GM23338 (cell line): Measurements from ENCODE around the gene IFNE. TPM values are rescaled to one million over a fixed set of nuclear protein-coding genes. Genes with fewer than 3 reads are reported as not detected.

ENCODE experiments used
- ATAC-seq: fragments of 200-7000 bp; cut with Tn5 transposase; 3 replicates; pipeline ENCODE4 v1.9.1; 2020
- DNase-seq: peaks from one replicate; pipeline ENCODE4 v3.0.0-alpha.2; 2015; ENCODE audit warnings: low spot score
- H2AFZ ChIP-seq: fragments of 200-600 bp; sonication (generic); 2 replicates; pipeline ENCODE4 v1.8.0; 2016; ENCODE audit warnings: antibody characterized with exemption, mild to moderate bottlenecking, moderate library complexity
- H3F3A ChIP-seq: fragments of 200-600 bp; sonication (generic); replicated peaks from 2 replicates; pipeline ENCODE4 v1.8.0; 2017; ENCODE audit warnings: antibody characterized with exemption, mixed run types, low read depth
- H3K27ac ChIP-seq: fragments of 200-600 bp; sonication (generic); 2 replicates; pipeline ENCODE4 v1.6.1; 2016; ENCODE audit warnings: low read depth
- H3K27me3 ChIP-seq: fragments of 200-600 bp; sonication (generic); 2 replicates; pipeline ENCODE4 v1.8.0; 2016; ENCODE audit warnings: mild to moderate bottlenecking, mixed run types, moderate library complexity; ENCODE audit not compliant: insufficient read depth
- H3K36me3 ChIP-seq: fragments of 200-600 bp; sonication (generic); 2 replicates; pipeline ENCODE4 v1.8.0; 2016; ENCODE audit warnings: mild to moderate bottlenecking; ENCODE audit not compliant: insufficient read depth
- H3K4me1 ChIP-seq: fragments of 200-600 bp; sonication (generic); 2 replicates; pipeline ENCODE4 v1.8.0; 2016; ENCODE audit warnings: mild to moderate bottlenecking, moderate library complexity; ENCODE audit not compliant: insufficient read depth
- H3K4me2 ChIP-seq: fragments of 200-600 bp; sonication (generic); 2 replicates; pipeline ENCODE4 v1.7.1; 2017; ENCODE audit warnings: mixed run types
- H3K4me3 ChIP-seq: fragments of 200-600 bp; sonication (generic); 2 replicates; pipeline ENCODE4 v1.6.1; 2016; ENCODE audit warnings: mixed run types
- H3K79me2 ChIP-seq: fragments of 200-600 bp; sonication (generic); replicated peaks from 2 replicates; pipeline ENCODE4 v1.8.0; 2017; ENCODE audit warnings: mild to moderate bottlenecking; ENCODE audit not compliant: insufficient read depth
- H3K9me2 ChIP-seq: fragments of 200-600 bp; sonication (generic); 2 replicates; pipeline ENCODE4 v1.8.0; 2017; ENCODE audit not compliant: insufficient read depth
- H4K20me1 ChIP-seq: fragments of 200-600 bp; sonication (generic); replicated peaks from 2 replicates; pipeline ENCODE4 v1.8.0; 2017; ENCODE audit warnings: mild to moderate bottlenecking; ENCODE audit not compliant: insufficient read depth
- H3K27ac Mint-ChIP-seq: 2 replicates; pipeline ENCODE4 v1.8.0; 2020; ENCODE audit warnings: inconsistent platforms, mild to moderate bottlenecking, moderate library complexity, mixed read lengths
- H3K27me3 Mint-ChIP-seq: 3 replicates; pipeline ENCODE4 v1.8.0; 2022; ENCODE audit warnings: low read depth, mild to moderate bottlenecking, moderate library complexity, mixed read lengths, inconsistent platforms; ENCODE audit not compliant: insufficient read depth, poor library complexity
- H3K36me3 Mint-ChIP-seq: 3 replicates; pipeline ENCODE4 v1.8.0; 2021; ENCODE audit warnings: low read depth, mild to moderate bottlenecking, inconsistent platforms, moderate library complexity, mixed read lengths
- H3K4me1 Mint-ChIP-seq: 3 replicates; pipeline ENCODE4 v1.8.0; 2020; ENCODE audit warnings: mild to moderate bottlenecking, inconsistent platforms, mixed read lengths
- H3K4me3 Mint-ChIP-seq: 3 replicates; pipeline ENCODE4 v1.8.0; 2021; ENCODE audit warnings: moderate library complexity, mild to moderate bottlenecking, inconsistent platforms, mixed read lengths
- H3K9me3 Mint-ChIP-seq: 3 replicates; pipeline ENCODE4 v1.8.0; 2020; ENCODE audit warnings: moderate library complexity, mild to moderate bottlenecking, inconsistent platforms, mixed read lengths
- CREB1 ChIP-seq: fragments of 250-450 bp; sonication (Bioruptor Pico); IDR thresholded peaks from 2 replicates; pipeline ENCODE4 v1.5.0; 2020; ENCODE audit warnings: low read depth, mild to moderate bottlenecking, moderate library complexity
- CTCF ChIP-seq, 2 experiments: fragments of 200-600 bp in 1 of 2; sonication (generic) in 1 of 2; conservative IDR thresholded peaks; 2 replicates each; pipeline versions ENCODE4 v1.5.1 to v1.6.1; 2016 to 2017; ENCODE audit warnings: antibody characterized with exemption in 2 of 2, low read depth in 2 of 2, mild to moderate bottlenecking in 2 of 2, moderate library complexity in 1 of 2
- EZH2 ChIP-seq: fragments of 200-600 bp; sonication (generic); IDR thresholded peaks from one replicate; pipeline ENCODE4 v1.8.0; 2017; ENCODE audit warnings: antibody characterized with exemption, mild to moderate bottlenecking, low read depth; ENCODE audit not compliant: unreplicated experiment
- EZH2phosphoT487 ChIP-seq: fragments of 200-600 bp; sonication (generic); IDR thresholded peaks from one replicate; pipeline ENCODE4 v1.8.1; 2018; ENCODE audit warnings: antibody characterized with exemption; ENCODE audit not compliant: unreplicated experiment
- NANOG ChIP-seq: IDR thresholded peaks from 2 replicates; pipeline ENCODE4 v1.6.1; 2016; ENCODE audit warnings: antibody characterized with exemption, borderline replicate concordance
- POLR2AphosphoS5 ChIP-seq: IDR thresholded peaks from 2 replicates; pipeline ENCODE4 v1.6.1; 2016; ENCODE audit warnings: antibody characterized with exemption, low read depth
- STAT1 ChIP-seq: IDR thresholded peaks from one replicate; pipeline ENCODE4 v1.6.1; 2016; ENCODE audit warnings: antibody characterized with exemption; ENCODE audit not compliant: unreplicated experiment
- ZNF331 ChIP-seq: fragments of 250-450 bp; sonication (Bioruptor Pico); IDR thresholded peaks from 2 replicates; pipeline ENCODE4 v1.5.0; 2020; ENCODE audit warnings: low read depth, mild to moderate bottlenecking, moderate library complexity
- polyA plus RNA-seq: library from polyadenylated mRNA; unstranded; fragments of >200 nt; fragmentation: Nextera tagmentation; extraction: Ambion mirVana; gene quantifications from 2 replicates; pipeline ENCODE4 v1.2.1, GENCODE V29; 2016
- total RNA-seq: library from RNA; depleted of rRNA; stranded (reverse); fragments of >200 nt; shearing (Covaris generic); gene quantifications from 2 replicates; pipeline ENCODE4 v1.2.3, GENCODE V29; 2014

The IFNE gene
- total and polyA plus RNA-seq, 2 experiments from 2014 or later, result 0.21 TPM; not detected in 1

- no peaks in the 10 kb centered on the region for H3K27me3 Mint-ChIP-seq
Measured at GRCh38 chr9:21434202-21435014, 47.7 kb downstream of the IFNE start.

GRCh38 chr9:21432672-21433425 lies 49.3 kb downstream of the IFNE start:
- Mint-ChIP-seq H3K36me3 (no peaks in the 10 kb centered on the region), H3K27me3 (peaks cover 2% of the 10 kb centered on the region), H3K27ac (no peak overlapping the region), H3K9me3 (no peaks in the 10 kb centered on the region), H3K4me1 (peaks cover 28% of the 10 kb centered on the region), H3K4me3 (no peak overlapping the region)
- Histone ChIP-seq H3K4me1 (peaks cover 20% of the 10 kb centered on the region), H3K27ac (no peak overlapping the region), H3K4me2 (no peak overlapping the region), H3F3A (no peaks in the 10 kb centered on the region), H2AFZ (no peak overlapping the region), H4K20me1 (no peaks in the 10 kb centered on the region), H3K79me2 (no peaks in the 10 kb centered on the region), H3K4me3 (no peak overlapping the region), H3K27me3 (no peaks in the 10 kb centered on the region), H3K36me3 (no peaks in the 10 kb centered on the region), H3K9me2 (no peaks in the 10 kb centered on the region)
- no peak for DNase-seq
- no peak for ATAC-seq
- TF ChIP-seq CREB1 (CRISPR knock-in tag) (no peak), NANOG (no peak), POLR2AphosphoS5 (no peak), ZNF331 (CRISPR knock-in tag) (no peak), CTCF (conservative IDR thresholded peaks at IDR 0.05; ENCODE audit: low read depth in 2 of 2) (no peak), EZH2 (no peak), STAT1 (no peak), EZH2phosphoT487 (no peak)

More at GRCh38 chr9:21434202-21435014, 47.7 kb downstream of the IFNE start:
- H3K27me3 ChIP-seq, result no peaks in the 10 kb centered on the region
- H3K9me2 ChIP-seq, result no peaks in the 10 kb centered on the region
- no peak overlapping the region for H2AFZ ChIP-seq
- Mint-ChIP-seq H3K27ac (no peak overlapping the region), H3K9me3 (no peaks in the 10 kb centered on the region), H3K36me3 (no peaks in the 10 kb centered on the region), H3K4me1 (peaks cover 12% of the 10 kb centered on the region), H3K4me3 (no peak overlapping the region)
- DNase-seq, result peak; percentile 92
- TF ChIP-seq CTCF (conservative IDR thresholded peaks at IDR 0.05; ENCODE audit: low read depth in 2 of 2) (peak; percentile 64 to 75), EZH2 (no peak)
- peak; percentile 69 for ATAC-seq
- peaks cover 4% of the 10 kb centered on the region for H3K4me1 ChIP-seq
- no peaks in the 10 kb centered on the region for H3K79me2 ChIP-seq
- H3F3A ChIP-seq, result no peaks in the 10 kb centered on the region
- no peak overlapping the region for H3K4me3 ChIP-seq
- H3K36me3 ChIP-seq, result no peaks in the 10 kb centered on the region
- H4K20me1 ChIP-seq, result no peaks in the 10 kb centered on the region
- no peak overlapping the region for H3K4me2 ChIP-seq
- H3K27ac ChIP-seq, result no peak overlapping the region
